GM12872 (cell line): ENCODE data around the gene INHBB.

Experiments used
- CTCF ChIP-seq: IDR thresholded peaks from 3 replicates; pipeline ENCODE4 v1.5.1; 2011; ENCODE audit warnings: low read depth, mild to moderate bottlenecking, low read length, moderate library complexity; ENCODE audit not compliant: insufficient read depth

The INHBB gene

GRCh38 chr2:120312860-120313694, 32.9 kb upstream of the INHBB start:
- TF ChIP-seq CTCF = peak; percentile 88

- TF ChIP-seq CTCF = no peak
Observed at GRCh38 chr2:120313695-120314615, 32.0 kb upstream of the INHBB start.

- no peak for TF ChIP-seq CTCF
Observed at GRCh38 chr2:120314690-120315366, 31.1 kb upstream of the INHBB start.

GRCh38 chr2:120315367-120316033, 30.4 kb upstream of the INHBB start:
- TF ChIP-seq CTCF = no peak

GRCh38 chr2:120316071-120316470, 29.9 kb upstream of the INHBB start:
- TF ChIP-seq CTCF = no peak

- no peak for TF ChIP-seq CTCF
Observed at GRCh38 chr2:120316528-120317179, 29.3 kb upstream of the INHBB start.
